Measurements from ENCODE around the gene TPM2. TPM values are rescaled to one million over a fixed set of nuclear protein-coding genes. Genes with fewer than 3 reads are reported as not detected.

The TPM2 gene
- total and polyA plus RNA-seq, 9 of the 15 experiments (the other 6 are each of a cell fraction or from before 2014, with no cell fraction given), result 0.28 to 16.1 (median 4.5) TPM

GRCh38 chr9:35729700-35730485 lies 40.2 kb upstream of the TPM2 start (continued):
- TF ChIP-seq ZNF592 (IDR thresholded peaks at IDR 0.05) (no peak), FOXJ3 (CRISPR knock-in tag; IDR thresholded peaks at IDR 0.05) (no peak), THRB (CRISPR knock-in tag; conservative IDR thresholded peaks at IDR 0.05) (no peak), TAF9B (IDR thresholded peaks at IDR 0.05; ENCODE audit: partially characterized antibody) (peak; percentile 11), ZBED1 (IDR thresholded peaks at IDR 0.05) (no peak), TEAD4 (IDR thresholded peaks at IDR 0.05; ENCODE audit: low read length) (no peak), TEAD4 (CRISPR knock-in tag; IDR thresholded peaks at IDR 0.05; ENCODE audit: borderline replicate concordance) (no peak), ZFP36 (IDR thresholded peaks at IDR 0.05; ENCODE audit: low read depth, low read length, partially characterized antibody) (no peak), TSHZ1 (CRISPR knock-in tag; IDR thresholded peaks at IDR 0.05) (no peak), GTF2A2 (tag; IDR thresholded peaks at IDR 0.05) (no peak), ZNF639 (CRISPR knock-in tag; conservative IDR thresholded peaks at IDR 0.05 in 1 of 2, IDR thresholded peaks at IDR 0.05 in 1 of 2) (no peak)
